ELR (cell line): ENCODE data around the gene PARD3B.

ENCODE experiments used
- DNase-seq: peaks from one replicate; pipeline ENCODE4 v3.0.0-alpha.2; 2015; ENCODE audit warnings: low read depth

PARD3B gene

DNA sequence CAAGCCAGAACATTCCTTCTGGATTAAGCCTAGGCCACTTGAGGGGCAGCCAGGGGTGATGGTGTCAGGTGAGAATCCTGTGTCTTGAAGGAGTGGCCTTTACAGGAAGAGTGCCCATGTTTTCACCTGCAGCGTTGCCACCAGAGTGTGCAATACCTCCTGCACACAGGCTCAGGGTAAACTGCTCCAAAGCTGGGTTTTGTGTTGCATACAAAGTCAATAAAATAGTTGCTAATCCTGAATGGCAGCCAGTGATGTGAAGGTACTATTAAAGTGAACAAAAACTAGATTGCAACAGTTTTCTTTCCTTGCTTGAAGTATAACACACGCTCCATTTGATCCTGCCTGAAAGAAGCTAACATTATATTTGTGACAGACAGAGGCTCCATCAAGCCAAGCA is 1072.6 kb downstream of the PARD3B start:
- no peak for DNase-seq

- no peak for DNase-seq
These were observed 1074.3 kb downstream of the PARD3B start for GRCh38 chr2:205619600-205619999.

DNA sequence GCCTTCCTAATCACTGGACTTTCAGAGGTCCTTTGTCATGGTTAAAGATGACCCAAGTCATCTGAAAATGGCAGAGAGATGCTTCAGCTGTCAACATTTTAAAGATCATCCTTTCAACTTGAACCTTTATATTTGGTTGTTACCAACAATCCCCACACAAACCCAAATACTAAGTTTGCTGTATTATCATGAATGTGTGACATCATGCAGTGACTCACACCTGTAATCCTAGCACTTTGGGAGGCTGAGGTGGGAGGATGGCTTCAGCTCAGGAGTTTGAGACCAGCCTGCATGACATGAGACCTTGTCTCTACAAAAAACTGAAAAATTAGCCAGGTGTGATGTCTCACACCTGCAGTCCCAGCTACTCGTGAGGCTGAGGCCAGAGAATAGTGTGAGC is 1081.8 kb downstream of the PARD3B start:
- no peak for DNase-seq

- DNase-seq: no peak
These were observed 1083.1 kb downstream of the PARD3B start for GRCh38 chr2:205628422-205628821.

DNA sequence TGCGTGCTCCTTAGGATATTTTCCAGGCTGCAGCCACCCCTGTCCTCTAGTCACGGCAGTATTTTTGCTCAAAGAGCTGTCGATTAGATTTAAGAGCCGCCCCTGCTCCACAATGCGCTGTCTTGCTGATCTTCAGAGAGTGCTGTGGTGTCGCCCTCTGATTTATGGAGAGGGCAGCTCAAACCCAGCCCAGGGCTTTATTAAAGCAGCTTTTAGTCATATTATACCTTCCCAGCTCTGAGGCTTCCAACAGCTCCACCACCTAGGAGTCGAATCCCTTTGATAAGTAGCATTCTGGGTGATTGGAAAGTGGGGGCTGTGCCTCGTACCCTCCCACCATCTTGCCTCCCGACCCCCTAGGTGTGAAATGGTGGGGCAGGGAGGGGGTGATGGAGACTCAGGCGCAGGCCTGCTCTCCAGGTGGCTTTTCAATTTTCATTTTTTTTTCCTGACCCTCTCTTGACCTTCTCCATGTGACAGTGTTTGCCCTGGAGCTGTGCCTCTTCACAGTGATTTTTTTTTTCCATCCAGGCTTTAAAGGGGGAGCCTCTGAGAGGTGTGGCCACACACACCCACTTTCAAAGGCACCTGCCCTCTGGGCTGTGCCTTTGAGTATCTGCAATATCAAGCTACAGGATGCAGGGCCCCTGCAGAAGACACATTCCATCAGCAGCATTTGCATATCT is 1084.0 kb downstream of the PARD3B start:
- no peak for DNase-seq

DNA sequence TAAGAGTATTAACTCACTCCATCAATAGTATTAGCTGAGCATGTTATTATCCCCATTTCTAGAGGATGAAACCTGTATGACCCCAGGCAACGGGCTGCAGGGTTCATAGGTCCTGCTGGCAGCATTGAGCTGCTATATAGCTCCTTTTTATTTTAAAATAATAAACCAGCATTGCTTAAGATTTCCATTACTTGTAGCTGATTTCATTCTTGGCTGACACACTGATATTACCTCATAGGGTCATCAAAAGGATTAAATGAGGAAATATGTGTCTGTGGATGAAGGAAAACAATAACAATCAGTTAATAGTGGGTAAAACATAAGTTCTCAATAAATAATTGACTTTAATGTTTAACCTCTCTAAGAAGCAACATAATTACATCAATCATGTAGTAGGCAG is 1088.7 kb downstream of the PARD3B start:
- no peak for DNase-seq

- no peak for DNase-seq
These were observed 1091.5 kb downstream of the PARD3B start for GRCh38 chr2:205636549-205637319.

DNA sequence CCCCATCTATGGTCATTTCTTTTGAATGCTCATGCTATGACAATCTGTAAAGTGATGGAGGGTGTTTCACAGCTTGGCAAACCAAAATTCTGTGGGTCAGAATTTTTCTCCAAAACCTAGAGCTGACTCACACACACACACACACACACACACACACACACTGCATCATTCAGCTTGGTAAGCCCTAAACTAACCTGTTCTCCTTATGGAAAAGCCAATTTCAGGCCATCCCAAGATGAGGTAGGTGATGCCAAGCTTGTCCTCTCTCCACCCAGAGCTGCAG is 1092.0 kb downstream of the PARD3B start:
- no peak for DNase-seq

- no peak for DNase-seq
These were observed 1092.7 kb downstream of the PARD3B start for GRCh38 chr2:205637779-205638503.

GRCh38 chr2:205640716-205641115 is 1095.4 kb downstream of the PARD3B start:
- DNase-seq: no peak

GRCh38 chr2:205642599-205643356 is 1097.5 kb downstream of the PARD3B start:
- no peak for DNase-seq

GRCh38 chr2:205643391-205643885 is 1098.2 kb downstream of the PARD3B start:
- no peak for DNase-seq

- DNase-seq: no peak
These were observed 1098.7 kb downstream of the PARD3B start for GRCh38 chr2:205644018-205644417.

- DNase-seq: no peak
These were observed 1101.4 kb downstream of the PARD3B start for GRCh38 chr2:205646680-205647079.

DNA sequence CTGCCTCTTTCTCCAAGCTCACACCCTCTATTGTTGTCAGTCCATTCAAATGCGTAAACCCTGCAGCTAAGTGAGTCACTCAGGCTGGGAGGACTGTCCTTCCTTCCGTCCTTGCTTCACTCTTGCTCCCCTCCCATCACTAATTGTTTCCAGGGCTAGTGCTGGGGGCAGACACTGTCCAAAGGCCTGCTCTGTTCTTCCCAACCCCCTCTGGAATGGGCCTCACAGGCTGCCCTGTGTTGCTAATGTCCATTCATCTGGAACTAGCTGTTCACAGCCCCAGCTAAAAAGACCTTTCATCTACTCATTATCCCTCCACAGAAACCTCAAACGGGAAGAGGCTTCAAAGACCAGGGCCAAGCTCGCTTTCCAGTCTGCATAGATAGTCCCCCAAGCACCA is 1105.2 kb downstream of the PARD3B start:
- peak; percentile 72 for DNase-seq

DNA sequence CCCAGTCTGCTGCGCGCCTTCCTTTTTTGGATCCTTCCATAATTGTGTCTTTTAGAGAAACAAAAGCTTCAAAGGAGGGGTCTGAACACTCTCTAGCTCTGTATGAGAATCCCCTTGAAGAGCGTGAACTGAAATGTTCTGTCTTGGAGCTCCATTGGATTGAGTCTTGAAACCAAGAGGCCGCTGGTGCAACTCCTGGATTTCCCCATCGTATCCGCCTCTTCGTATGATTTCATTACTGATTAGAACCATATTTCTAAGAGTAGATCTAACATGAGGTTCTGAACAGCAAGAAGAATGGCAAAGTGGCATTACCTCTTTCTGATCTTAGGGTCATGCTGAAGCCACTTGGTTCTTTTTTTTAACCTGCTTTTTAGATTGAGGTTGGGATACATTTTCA is 1105.7 kb downstream of the PARD3B start:
- DNase-seq: no peak

- DNase-seq: no peak
These were observed 1106.4 kb downstream of the PARD3B start for GRCh38 chr2:205651719-205652118.

DNA sequence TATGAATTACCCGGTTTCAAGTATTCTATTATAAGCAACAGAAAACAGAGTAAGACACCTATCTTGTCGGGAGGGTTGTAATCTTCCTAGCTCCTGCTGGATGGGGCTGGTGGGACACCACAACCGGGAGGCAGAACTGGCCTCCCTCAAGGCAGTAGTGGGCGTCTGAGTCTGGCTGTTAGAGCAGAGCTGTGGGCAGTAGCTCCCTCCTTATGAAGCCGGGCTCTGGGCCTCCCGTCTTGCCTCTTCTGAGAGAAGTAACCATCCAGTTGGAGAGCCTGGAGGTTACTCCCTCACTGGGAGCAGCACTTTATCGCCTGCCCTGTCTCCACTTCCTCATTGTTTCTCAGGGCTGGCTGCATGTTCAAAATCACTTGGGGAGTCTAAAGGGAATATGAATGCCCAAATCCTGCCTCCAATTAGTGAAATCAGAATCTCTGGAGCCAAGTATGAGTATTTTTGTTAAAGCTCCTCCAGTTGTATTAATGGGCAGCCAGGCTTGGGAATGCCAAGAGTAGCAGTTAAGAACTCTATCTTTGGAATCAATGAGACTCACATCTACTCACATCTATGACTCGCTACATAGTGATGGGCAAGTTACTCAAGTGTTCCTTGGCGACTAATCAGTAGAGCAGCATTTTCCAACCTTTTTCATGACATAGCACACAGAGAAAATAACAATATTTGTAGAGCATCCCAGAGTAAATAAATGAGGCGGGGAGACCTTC is 1109.8 kb downstream of the PARD3B start:
- peak; percentile 74 for DNase-seq

- DNase-seq: no peak
These were observed 1110.6 kb downstream of the PARD3B start for GRCh38 chr2:205655779-205656456.

DNA sequence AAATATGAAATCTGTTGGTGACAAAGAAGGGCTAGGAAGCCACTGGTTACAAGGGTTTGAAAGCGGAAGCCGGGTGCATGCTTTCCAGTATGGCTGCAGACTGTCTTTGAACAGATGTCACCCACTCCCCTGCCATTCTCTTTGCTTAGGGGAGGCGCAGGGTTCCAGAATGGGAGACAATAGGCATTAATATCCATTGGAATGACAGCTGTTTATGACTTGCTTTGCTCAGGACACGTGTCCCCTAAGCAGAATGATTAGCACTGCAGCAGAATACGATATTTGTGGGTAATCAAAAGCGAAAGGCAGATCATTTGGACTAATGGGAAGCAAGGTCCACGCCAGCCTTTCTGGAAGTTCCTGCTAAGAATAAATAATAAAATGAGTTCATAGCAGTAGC is 1111.2 kb downstream of the PARD3B start:
- DNase-seq: no peak

DNA sequence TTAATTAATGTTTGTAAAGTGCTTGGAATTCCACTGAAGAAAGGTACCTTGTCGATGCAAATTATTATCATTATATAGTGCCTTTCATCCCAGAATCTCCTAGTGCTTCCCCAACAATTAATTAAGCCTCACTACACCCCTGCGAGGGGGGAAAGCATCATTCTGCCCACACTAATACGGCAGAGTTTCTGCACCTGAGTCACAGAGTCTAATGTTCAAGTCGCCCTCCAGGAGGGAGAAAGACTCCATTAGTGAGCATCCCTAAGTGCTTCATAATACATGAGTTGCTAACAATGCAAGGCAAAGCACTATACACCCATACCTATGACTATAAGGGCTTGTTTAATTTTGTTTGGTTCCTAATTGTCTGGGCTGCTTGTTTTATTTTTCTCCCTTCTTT is 1111.7 kb downstream of the PARD3B start:
- DNase-seq: no peak
